GM19099 (cell line): ENCODE measurements around the gene CLDND2.

Experiments used
- POLR2A ChIP-seq: IDR thresholded peaks from 3 replicates; pipeline ENCODE4 v1.6.1; 2011; ENCODE audit warnings: low read depth; ENCODE audit not compliant: insufficient read length; ENCODE audit errors: extremely low read depth

Gene CLDND2

GRCh38 chr19:51368366-51369282 is at the start of gene CLDND2:
TSS of gene CLDND2 (minus strand) at chr19:51369003. CDS start at chr19:51368577, 426 bp downstream.
- TF ChIP-seq POLR2A: no peak

- no peak for TF ChIP-seq POLR2A
These were observed 49.0 kb upstream of the CLDND2 start for GRCh38 chr19:51417810-51418157.

- TF ChIP-seq POLR2A: peak; percentile 63
These were observed 48.5 kb upstream of the CLDND2 start, which contains the start of gene SIGLEC10 for GRCh38 chr19:51417107-51417809. TSS of gene SIGLEC10 (minus strand) at chr19:51417642. CDS start at chr19:51417581, 61 bp downstream.

GRCh38 chr19:51415187-51415586 is 46.4 kb upstream of the CLDND2 start:
- TF ChIP-seq POLR2A: no peak

GRCh38 chr19:51410950-51411748 is 42.3 kb upstream of the CLDND2 start:
- no peak for TF ChIP-seq POLR2A

- no peak for TF ChIP-seq POLR2A
These were observed 38.8 kb upstream of the CLDND2 start for GRCh38 chr19:51407511-51408131.

GRCh38 chr19:51402117-51402516 is 33.3 kb upstream of the CLDND2 start:
- no peak for TF ChIP-seq POLR2A

- no peak for TF ChIP-seq POLR2A
These were observed 30.4 kb upstream of the CLDND2 start for GRCh38 chr19:51399231-51399630.

GRCh38 chr19:51398096-51398704 is 29.4 kb upstream of the CLDND2 start:
- TF ChIP-seq POLR2A: no peak

- TF ChIP-seq POLR2A: no peak
These were observed 27.4 kb upstream of the CLDND2 start for GRCh38 chr19:51396175-51396574.

- TF ChIP-seq POLR2A: peak; percentile 85
These were observed 25.4 kb upstream of the CLDND2 start for GRCh38 chr19:51394050-51394836.

GRCh38 chr19:51392701-51393100 is 23.9 kb upstream of the CLDND2 start:
- TF ChIP-seq POLR2A: no peak

GRCh38 chr19:51391073-51391611 is 22.3 kb upstream of the CLDND2 start:
- no peak for TF ChIP-seq POLR2A
